ENCODE measurements around the gene PKP3.
"Not testable (repeated sequence)": the region's sequence is repeated elsewhere in the genome, so short reads cannot be mapped to it uniquely, and the experiment has no call there.

The PKP3 gene

DNA sequence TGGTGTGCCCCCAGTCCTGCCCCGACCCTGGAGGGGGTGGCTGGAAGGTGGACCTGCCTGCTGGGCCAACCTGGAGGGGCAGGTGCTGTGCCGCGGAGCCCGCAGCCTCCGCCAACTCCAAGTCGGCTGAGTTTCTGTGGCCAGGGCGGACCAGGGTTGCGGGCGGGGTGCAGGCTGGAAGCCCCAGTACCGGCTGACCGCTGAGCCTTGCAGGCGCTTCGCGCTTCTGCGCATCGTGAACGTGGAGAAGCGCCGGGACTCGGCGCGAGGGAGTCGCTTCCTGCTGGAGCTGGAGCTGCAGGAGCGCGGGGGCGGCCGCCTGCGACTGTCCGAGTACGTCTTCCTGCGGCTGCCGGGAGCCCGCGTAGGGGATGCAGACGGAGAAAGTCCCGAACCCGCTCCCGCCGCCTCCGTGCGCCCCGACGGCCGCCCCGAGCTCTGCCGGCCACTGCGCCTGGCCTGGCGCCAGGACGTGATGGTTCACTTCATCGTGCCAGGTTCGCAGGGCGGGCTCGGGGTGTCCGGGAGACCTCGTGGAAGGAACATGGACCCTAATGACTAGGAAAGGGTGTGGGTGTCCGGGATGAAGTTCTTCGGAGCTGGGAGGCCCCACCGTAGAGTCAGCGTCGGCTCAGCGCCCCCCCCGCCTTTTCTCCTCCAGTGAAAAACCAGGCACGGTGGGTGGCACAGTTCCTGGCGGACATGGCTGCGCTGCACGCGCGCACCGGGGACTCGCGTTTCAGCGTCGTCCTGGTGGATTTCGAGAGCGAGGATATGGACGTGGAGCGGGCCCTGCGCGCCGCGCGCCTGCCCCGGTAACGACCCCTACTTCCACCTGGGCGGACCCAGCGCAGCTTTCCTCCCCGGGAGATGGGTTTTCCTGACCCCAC lies 14.6 kb upstream of the PKP3 start:
- no peak for DNase-seq

DNA sequence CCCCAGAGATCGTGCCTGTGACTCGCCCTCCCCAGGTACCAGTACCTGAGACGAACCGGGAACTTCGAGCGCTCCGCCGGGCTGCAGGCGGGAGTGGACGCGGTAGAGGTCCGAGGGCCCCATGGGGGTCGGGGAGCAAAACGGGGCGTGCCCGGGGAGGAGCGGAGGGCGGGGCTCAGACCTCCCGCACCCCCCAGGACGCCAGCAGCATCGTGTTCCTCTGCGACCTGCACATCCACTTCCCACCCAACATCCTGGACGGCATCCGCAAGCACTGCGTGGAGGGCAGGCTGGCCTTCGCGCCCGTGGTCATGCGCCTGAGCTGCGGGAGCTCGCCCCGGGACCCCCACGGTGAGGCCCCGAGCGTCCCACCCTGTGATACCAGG lies 13.9 kb upstream of the PKP3 start:
- no peak for DNase-seq

DNA sequence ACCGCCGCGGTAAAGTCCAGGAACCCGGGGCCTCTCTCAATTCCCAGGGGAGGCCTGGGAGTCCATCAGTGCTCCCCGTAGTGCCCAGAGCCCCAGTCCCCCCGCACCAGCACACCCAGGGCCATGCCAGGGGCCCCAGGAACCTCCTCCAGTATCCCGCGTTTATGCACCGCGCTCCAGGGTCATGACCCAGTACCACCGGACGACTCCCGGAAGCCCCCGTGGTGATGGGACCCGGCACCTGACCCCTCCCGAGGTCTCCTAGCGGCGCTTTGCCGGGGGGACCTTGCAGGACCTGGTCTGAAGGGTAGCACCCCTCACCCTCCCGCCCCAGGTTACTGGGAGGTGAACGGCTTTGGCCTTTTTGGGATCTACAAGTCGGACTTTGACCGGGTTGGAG lies 13.5 kb upstream of the PKP3 start:
- DNase-seq = no peak

DNA sequence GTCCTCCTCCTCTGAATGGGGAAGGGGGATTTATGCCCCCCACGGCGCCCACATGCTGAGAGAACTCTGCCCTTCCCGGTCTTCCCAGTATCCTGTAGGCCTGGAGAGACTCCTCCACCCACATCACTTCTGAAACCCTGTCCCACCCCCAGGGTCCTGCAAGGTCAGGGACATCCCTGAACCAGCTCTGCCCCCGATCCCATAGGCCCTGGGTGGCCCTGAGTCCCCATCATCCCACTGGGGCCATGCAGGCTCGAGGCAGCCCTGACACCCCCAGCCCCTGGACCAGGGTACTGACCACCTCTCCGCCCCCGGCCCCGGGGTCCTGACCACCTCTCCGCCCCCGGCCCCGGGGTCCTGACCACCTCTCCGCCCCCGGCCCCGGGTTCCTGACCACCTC lies 13.0 kb upstream of the PKP3 start:
- no peak for DNase-seq

DNA sequence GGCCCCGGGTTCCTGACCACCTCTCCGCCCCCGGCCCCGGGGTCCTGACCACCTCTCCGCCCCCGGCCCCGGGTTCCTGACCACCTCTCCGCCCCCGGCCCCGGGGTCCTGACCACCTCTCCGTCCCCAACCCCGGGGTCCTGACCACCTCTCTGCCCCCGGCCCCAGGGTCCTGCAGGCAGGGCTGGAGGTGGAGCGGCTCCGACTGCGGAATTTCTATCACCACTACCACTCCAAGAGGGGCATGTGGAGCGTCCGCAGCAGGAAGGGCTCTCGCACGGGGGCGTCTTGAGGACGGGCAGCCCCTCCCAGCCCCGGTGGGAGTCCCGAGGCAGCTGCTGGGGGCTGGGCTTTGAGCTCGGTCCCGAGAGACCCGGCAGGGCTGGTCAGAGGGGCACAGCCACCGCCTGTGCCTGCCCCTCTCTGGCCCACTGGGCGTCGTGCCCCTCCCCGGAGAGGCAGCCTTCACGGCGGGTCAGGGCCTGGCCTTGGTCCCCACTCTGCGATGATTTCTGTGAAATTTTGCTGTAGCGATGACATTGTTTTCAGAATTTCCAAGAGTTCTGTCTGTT lies 12.4 kb upstream of the PKP3 start:
- no peak for DNase-seq

DNA sequence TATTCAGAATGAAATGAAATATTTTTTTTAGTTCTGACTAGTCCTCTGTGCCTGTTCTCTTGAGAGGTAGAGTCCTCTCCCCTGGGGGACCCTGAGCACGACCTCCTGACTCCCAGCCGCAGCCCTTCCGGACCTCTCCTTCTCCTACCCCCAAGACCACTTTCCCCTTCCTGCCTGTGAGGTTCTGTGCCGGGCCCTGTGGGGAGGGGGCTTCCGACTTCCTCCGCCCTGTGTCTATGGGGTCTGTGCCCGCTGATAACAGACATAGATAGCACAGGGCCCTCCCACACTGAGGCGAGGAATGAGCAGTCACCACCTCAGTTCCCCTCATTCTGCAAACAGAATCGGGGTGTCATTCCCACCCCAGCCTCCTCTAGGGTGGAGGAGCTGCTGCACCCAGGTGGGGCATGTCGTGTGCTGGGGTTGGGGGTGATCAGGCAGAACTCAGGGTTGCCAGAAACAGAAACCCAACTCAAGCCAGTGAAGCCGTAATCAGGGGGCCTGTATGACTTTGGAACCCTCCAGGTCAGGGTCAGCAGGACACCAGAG lies 11.9 kb upstream of the PKP3 start:
- DNase-seq = no peak

DNA sequence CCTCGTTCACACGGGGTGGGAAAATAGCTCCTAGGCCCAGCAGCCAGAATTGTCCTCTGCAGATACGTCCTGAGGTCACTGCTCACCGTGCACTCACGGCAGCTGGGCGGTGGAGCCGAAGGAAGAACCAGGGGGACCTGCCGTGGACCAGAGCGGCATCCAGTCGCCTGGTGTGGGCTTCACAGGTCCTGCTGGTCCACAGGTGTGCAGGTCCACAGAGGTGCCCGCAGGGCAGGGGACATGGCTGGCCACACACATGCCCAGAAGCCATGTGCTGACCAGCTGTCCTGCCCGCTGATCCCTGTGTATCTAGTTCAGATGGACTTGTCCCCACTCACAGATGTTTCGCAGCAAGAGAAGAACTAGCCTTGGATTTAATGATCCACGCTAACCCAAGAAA lies 10.6 kb upstream of the PKP3 start:
- no peak for DNase-seq

DNA sequence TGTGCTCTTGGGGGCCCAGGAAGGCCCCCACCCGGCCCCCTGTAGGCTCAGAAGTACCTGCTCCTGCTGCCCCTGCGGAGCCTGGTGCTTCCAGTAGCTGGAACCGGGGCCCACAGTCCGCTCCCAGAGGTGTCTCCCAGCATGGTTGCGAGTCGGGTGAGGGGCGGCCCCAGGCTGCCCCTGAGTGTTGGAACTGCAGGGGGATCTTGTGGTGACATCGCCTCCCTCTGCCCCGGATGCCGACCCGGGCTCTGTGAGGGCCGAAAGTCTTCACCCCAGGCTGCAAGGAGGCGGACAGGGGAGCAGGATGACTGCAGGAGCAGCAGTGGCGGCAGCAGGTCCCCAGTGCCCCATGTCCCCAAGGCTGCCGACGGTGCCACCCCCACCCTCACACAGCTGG lies 9.5 kb upstream of the PKP3 start:
- DNase-seq = no peak

DNA sequence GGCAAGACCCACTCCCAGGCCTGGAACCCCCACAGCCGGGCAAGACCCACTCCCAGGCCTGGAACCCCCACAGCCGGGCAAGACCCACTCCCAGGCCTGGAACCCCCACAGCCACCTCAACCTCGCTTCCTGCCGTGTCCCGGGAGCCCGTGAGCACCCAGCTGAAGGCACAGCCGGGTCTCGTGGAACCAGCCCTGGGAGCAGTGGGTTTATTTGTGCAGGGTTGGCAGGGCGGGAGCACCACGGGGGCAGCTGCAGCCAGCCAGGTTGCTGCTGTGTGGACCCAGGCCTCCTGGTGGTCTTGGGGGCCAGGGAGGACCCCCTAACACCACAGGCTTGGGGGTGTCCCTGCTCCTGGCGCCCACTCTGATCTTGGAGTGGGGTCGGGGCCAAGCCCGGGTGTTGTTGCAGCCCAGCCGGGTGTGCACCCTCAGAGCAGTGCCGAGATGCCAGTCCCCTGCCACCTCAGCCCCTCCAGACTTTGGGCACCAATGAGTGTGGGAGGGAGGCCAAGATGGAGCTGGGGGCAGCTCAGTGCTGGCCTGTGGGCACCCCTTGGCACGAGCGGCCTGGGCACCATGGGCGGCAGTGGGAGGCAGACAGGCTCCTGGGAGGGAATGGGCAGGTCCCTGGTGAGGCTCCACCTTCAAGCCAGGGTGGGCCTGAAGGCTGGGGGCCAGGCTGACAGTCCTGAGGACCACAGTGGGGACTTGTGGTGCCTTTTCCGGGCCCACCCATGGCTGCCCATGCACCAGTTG lies 8.2 kb upstream of the PKP3 start:
- no peak for DNase-seq

DNA sequence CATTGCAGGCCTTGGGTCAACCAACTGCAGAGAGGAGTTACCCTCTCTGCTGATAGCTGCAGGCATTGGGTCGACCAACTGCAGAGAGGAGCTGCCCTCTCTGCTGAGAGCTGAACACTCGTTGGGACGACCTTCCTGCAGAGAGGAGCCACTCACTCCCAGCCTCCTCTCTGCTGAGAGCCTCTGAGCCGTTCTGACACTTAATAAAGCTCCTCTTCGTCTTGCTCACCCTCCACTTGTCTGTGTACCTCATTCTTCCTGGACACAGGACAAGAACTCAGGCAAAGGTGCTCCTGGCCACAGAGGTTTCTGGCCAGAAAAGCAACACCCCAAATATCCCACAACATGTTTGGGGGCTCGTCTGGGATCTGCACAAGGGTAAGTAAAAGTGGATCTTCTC lies 7.5 kb upstream of the PKP3 start:
- no peak for DNase-seq

DNA sequence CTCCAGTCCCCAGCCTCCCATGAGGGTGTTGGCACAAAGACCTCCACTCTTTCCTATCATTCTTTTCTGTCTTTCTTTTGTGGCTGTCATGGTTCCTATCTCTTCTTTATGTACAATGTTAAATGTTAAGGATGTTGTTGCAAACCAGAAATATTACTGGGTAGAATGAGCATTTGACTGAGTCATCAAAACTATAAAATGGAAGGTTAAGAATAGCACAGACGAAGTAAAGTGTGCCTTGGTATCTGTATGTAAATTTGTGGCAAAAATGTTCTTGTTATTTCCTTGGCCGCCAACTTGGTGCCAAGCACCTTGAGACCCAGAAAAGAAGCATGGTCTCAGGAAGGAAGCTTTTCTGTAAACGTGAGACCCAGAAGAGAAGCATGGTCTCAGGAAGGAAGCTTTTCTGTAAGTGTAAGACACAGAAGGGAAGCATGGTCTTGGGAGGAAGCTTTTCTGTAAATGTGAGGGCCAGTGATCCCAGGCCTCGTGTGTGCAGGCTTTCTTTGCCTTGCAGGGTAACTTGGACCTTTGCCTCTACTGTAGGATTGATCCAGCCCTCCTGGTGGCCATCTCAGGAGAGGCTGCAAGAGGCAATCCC lies 6.7 kb upstream of the PKP3 start:
- no peak for DNase-seq

DNA sequence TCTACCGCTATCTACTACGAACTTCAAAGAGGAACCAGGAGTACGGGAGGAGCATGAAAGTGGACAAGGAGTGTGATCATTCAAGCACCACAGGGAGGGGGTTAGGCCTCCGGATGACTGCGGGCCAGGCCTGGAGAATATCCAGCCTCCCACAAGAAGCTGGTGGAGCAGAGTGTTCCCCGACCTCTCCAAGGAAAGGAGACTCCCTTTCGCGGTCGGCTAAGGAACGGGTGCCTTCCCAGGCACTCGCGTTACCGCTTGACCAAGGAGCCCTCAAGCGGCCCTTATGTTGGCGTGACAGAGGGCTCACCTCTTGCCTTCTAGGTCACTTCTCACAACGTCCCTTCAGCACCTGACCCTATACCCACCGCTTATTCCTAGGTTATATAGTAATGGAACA lies 4.6 kb upstream of the PKP3 start:
- DNase-seq = not testable (repeated sequence)

DNA sequence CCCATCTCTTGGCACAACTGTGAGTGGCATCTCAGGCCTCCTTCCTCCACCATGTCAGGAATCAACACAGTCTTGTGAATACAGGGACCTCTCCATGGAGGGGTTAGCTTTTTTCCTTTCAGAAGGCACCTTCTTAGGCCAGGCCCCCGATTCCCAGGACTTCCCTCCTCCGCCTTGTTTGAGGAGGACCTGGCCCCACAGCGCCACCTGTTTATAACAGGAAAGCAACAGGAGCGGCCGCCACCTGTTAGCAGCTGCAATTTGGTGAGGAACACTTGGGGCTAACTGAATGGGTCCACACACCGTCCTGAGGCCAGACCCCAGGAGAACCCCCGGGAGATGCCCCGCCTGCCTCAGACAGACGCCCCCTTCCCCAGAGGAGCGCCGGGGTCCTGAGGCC lies 3.8 kb upstream of the PKP3 start:
- DNase-seq = no peak

DNA sequence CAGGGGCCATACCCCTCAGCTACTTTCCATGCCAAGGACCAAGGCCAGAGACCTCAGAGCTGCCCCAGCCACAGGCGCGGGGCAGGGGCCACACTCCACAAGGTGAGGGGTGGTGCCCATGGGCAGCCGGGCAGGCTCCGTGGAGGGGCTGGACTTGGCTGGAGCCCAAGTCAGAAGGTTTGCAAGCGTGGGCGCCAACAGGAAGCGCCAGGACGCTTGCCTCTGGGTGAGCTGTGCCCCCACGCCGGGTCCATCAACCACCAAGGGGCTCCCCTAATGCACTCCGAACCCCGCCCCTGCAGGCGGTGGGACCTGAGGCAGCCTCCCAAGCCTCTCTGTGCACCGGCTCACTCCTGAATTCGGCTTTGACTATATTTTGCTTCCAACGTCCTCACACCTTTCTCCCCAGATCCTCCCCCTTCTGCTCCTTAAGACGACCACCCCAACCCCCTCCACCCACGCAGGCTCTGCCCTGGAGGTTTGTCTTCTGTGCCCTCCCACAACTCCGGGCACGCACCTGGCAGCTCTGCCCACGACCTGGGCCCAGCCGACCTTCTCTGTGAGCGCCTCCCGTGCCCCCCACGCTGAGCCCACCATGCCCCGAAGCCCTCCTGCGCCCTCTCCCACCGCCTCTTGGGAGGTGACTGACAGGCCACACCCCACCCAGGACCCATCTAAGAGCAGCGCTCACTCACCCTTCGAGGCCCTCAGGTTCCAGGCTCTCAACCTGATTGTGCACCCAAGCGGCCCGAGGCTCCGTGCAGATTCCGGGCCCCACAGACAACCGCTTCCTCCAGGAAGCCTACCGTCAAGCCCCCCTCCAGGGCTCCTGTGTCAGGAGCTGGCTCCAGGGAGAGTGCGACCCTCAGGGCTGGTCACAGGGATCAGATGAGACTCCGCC lies 2.6 kb upstream of the PKP3 start:
- DNase-seq = no peak

DNA sequence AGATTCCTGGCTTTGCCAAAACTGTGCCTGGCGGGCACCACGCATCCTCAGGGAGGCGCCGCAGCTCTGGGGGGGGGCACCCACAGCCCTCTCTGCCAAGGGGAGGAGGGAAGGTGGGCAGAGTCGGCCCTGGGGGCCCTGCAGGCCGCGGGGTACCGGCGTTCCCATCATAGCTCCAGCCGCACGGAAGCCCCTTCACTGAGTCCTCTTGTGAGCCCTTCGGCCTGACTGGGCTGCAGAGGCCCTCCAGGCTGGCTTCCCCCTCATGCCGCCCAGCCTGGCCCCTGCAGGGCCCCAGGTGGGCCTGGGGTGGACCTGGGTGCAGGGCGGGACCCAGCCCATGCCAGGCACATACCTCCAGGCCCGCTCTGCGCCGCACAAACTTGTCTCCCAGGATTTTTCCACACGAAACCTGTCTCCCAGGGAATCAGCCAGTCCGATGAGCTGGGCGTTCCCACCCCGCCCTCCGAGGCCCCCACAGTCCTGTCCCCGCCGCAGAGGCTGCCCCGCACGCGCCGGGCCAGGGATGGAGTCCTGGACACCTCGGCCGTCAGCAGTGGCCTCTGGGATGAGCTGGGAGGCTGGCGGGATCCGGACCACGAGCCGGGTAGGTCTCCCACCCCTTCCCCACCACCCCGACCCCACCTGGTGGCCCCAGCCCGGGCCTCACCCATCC lies 1.8 kb upstream of the PKP3 start:
- DNase-seq = no peak

DNA sequence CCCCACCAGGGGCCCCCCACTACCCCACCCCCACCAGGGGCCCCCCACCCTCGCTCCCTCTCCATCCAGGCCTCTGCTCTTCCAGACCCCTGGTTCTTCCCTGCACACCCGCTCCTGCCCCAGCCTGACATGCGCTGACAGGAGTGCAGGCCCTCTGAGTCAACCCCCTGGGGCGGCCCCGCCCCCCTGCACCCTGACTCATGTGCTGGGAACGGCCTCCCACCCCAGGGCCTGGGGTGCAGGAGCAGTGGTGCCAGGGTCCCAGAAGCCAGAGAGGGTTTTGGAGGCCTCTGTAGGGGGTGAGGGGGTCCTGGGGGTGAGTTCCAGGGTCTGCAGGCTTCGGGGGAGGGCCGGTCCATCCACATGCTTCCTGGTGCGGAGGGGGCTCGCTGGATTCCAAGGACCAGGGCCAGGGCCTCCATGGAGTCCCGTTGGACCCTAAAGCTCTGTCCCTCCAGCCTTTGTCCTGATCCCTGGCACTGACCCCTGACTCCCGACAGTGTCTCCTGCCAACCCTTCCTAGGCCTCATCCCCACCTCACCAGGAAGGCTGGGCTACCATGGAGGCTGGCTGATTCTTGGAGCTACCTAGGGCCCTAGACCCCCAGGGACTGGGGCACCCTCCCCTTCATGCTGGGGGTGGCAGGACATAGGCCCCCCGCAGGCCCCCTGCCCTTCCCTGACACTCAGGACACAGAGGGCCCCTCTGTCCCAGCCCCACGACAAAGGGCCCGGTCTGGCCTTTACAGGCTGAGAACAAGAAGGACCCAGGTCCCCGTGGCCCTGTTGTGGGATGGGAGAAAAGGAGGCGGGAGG lies 583 bp upstream of the PKP3 start:
- no peak for DNase-seq

DNA sequence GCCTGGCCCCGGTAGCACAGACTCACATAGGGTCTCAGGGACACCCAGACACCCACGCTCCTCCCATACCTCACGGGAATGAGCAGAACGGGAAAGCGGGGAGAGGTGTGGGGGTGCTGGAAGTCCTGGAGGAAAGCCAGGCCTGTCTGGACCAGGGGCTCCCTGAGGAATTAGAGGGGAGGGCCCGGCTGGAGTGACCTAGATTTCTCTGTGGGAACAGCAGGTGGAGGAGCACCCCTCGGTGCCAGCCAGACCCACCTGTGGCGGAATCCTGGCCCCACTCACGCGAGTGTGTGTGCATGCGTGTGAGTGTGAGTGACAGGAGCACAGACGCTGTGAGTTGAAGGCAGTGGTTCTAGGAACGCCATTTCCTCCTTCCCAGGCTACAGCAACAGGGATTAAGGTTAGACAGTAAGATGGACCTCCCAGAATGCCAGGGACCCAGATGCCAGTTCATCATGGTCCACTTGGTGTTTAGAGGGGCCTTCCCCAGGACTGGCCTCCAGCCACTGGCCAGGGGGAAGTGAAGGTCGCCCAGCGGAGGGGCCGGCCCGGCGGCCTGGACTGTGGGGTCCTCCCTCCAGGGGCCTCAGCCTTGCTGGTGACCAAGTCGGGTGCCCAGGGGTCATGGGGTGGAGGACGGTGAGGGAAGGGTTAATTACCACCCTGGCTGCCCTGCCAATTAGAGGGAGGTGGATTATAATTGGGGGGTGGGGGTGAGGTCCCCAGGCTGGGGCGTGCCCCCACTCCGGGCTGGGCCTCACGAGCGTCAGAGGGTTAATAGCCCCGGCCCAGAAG lies 1.0 kb downstream of the PKP3 start:
- no peak for DNase-seq

DNA sequence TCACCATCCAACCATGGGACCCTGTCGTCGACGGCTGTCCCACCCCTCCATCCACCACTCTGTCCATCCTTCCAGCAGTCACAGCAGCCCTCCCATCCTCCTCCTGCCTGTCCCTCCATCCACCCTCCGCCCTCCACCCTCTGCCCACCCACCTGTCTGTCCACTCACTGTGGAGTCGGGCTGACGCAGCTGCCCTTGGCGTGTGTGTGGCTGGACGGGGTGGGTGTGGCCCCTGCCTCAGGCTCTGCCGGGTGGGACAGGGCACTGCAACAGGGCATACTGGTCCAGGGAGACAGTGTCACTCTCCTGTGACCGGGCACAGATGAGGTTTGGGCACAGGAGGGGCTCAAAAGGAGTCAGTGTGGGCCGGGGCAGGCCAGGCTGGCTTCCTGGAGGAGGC lies 1.9 kb downstream of the PKP3 start:
- no peak for DNase-seq

DNA sequence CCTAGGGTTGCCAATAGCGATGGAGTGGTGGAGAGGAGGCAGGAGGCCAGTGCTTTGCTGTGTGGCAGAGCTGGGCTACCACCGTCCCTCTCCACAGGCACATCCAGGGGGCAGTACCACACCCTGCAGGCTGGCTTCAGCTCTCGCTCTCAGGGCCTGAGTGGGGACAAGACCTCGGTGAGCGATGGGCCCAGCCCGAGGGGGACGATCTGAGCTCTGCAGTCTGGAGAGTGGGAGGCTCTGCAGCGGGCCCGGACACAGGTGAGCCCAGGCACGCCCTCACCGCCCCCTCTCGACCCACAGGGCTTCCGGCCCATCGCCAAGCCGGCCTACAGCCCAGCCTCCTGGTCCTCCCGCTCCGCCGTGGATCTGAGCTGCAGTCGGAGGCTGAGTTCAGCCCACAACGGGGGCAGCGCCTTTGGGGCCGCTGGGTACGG lies 2.5 kb downstream of the PKP3 start:
- DNase-seq = no peak
